Endothelial cell of umbilical vein (primary cell): ENCODE results near the gene CD81. TPM values are rescaled to one million over a fixed set of nuclear protein-coding genes. Genes with fewer than 3 reads are reported as not detected.

ENCODE experiments used
- BruUV-seq: library from RNA; stranded (reverse); fragments of 400-500 nt; replicated peaks from 2 replicates; lab custom pipeline; 2021; lab: Mats Ljungman, UMichigan
- CTCF ChIA-PET: fragments of 300-600, 350-600 bp; sonication (Branson Sonifier 250); formaldehyde crosslinking; loops from one replicate; lab custom pipeline; 2021; ENCODE audit warnings: antibody characterized with exemption, inconsistent platforms; lab: Charles Lee
- POLR2A ChIA-PET: fragments of 300-600, 350-600 bp; sonication (Branson Sonifier 250); formaldehyde crosslinking; loops from one replicate; lab custom pipeline; 2021; ENCODE audit warnings: antibody characterized with exemption, inconsistent platforms; lab: Charles Lee
- DNase-seq: peaks from one replicate; pipeline ENCODE4 v3.0.0-alpha.2; 2011; ENCODE audit warnings: low read depth, low spot score
- FAIRE-seq: peaks from 2 replicates; lab custom pipeline; 2011; peaks lifted over from hg19 to GRCh38; lab: Jason Lieb, UNC
- H2AFZ ChIP-seq: 2 replicates; pipeline ENCODE4 v1.6.0; 2012; ENCODE audit warnings: low read depth, low read length, control low read depth, inconsistent platforms
- H3K27ac ChIP-seq: 2 replicates; pipeline ENCODE4 v1.5.1; 2011; ENCODE audit warnings: low read depth, mild to moderate bottlenecking, control low read depth, low read length, moderate library complexity; ENCODE audit not compliant: insufficient read depth
- H3K27me3 ChIP-seq, 2 experiments: 2 replicates each; pipeline versions ENCODE4 v1.6.0 to v1.6.1; 2011; ENCODE audit warnings: low read length in 2 of 2, mixed read lengths in 1 of 2; ENCODE audit not compliant: control insufficient read depth in 2 of 2, insufficient read depth in 2 of 2
- H3K36me3 ChIP-seq, 2 experiments: 2 replicates in 1 of 2; 3 replicates in 1 of 2; pipeline ENCODE4 v1.5.1; 2011; ENCODE audit warnings: low read length in 2 of 2, mild to moderate bottlenecking in 1 of 2, moderate library complexity in 1 of 2; ENCODE audit not compliant: control insufficient read depth in 2 of 2, insufficient read depth in 2 of 2; ENCODE audit errors: extremely low read depth in 1 of 2
- H3K4me1 ChIP-seq: 3 replicates; pipeline ENCODE4 v1.5.1; 2011; ENCODE audit warnings: mild to moderate bottlenecking, low read length; ENCODE audit not compliant: control insufficient read depth, insufficient read depth; ENCODE audit errors: extremely low read depth
- H3K4me2 ChIP-seq: 2 replicates; pipeline ENCODE4 v1.6.1; 2011; ENCODE audit warnings: low read length, control low read depth, mixed read lengths; ENCODE audit not compliant: insufficient read depth
- H3K4me3 ChIP-seq, 3 experiments: fragments of 200-600 bp in 1 of 3; sonication (generic), shearing (Covaris generic) in 1 of 3; replicated peaks in 1 of 3; 2 replicates each; pipeline ENCODE4 v1.5.1; 2011 to 2016; ENCODE audit warnings: control low read depth in 3 of 3, low read length in 3 of 3, mild to moderate bottlenecking in 2 of 3, inconsistent platforms in 1 of 3, low read depth in 1 of 3, moderate library complexity in 1 of 3; ENCODE audit not compliant: insufficient read depth in 1 of 3
- H3K79me2 ChIP-seq: 2 replicates; pipeline ENCODE4 v1.6.0; 2012; ENCODE audit warnings: low read length, inconsistent platforms; ENCODE audit not compliant: control insufficient read depth, insufficient read depth
- H3K9ac ChIP-seq: replicated peaks from 2 replicates; pipeline ENCODE3; 2011; ENCODE audit warnings: low read length, control low read depth; ENCODE audit not compliant: insufficient read depth; ENCODE audit errors: extremely low read depth
- H3K9me1 ChIP-seq: replicated peaks from 3 replicates; pipeline ENCODE4 v1.6.0; 2011; ENCODE audit warnings: mild to moderate bottlenecking, low read length; ENCODE audit not compliant: control insufficient read depth, insufficient read depth; ENCODE audit errors: extremely low read depth
- H3K9me3 ChIP-seq: replicated peaks from 2 replicates; pipeline ENCODE4 v1.5.1; 2012; ENCODE audit warnings: low read length, inconsistent platforms; ENCODE audit not compliant: control insufficient read depth, insufficient read depth
- H4K20me1 ChIP-seq: replicated peaks from 2 replicates; pipeline ENCODE3; 2011; ENCODE audit warnings: mild to moderate bottlenecking, low read length; ENCODE audit not compliant: control insufficient read depth, insufficient read depth; ENCODE audit errors: extremely low read depth
- CTCF ChIP-seq, 2 donors: IDR thresholded peaks; 1 replicate in 1 of 2; 2 replicates in 1 of 2; pipeline ENCODE4 v1.5.1; 2011; ENCODE audit warnings: low read length in 2 of 2, mild to moderate bottlenecking in 2 of 2, moderate library complexity in 2 of 2, control low read depth in 1 of 2, inconsistent platforms in 1 of 2, low read depth in 1 of 2; ENCODE audit not compliant: insufficient read depth in 1 of 2; ENCODE audit errors: extremely low read depth in 1 of 2
- EZH2 ChIP-seq: IDR thresholded peaks from 2 replicates; pipeline ENCODE4 v1.6.1; 2012; ENCODE audit warnings: borderline replicate concordance, low read depth, mild to moderate bottlenecking, moderate library complexity, low read length, inconsistent platforms; ENCODE audit not compliant: severe bottlenecking
- FOS ChIP-seq: IDR thresholded peaks from 2 replicates; pipeline ENCODE4 v1.6.1; 2011; ENCODE audit warnings: mild to moderate bottlenecking, low read length, moderate library complexity, borderline replicate concordance; ENCODE audit not compliant: insufficient read depth
- GATA2 ChIP-seq: IDR thresholded peaks from 2 replicates; pipeline ENCODE4 v1.7.0; 2011; ENCODE audit warnings: low read depth, mild to moderate bottlenecking, moderate library complexity, mixed read lengths, low read length; ENCODE audit not compliant: insufficient read length, insufficient read depth
- JUN ChIP-seq: IDR thresholded peaks from 2 replicates; pipeline ENCODE4 v1.6.1; 2011; ENCODE audit warnings: borderline replicate concordance, low read depth; ENCODE audit not compliant: insufficient read length, insufficient read depth
- MAX ChIP-seq: IDR thresholded peaks from 2 replicates; pipeline ENCODE4 v1.6.1; 2011; ENCODE audit not compliant: insufficient read depth, insufficient read length
- MYC ChIP-seq: IDR thresholded peaks from one replicate; pipeline ENCODE4 v1.6.1; 2011; ENCODE audit warnings: mild to moderate bottlenecking, low read depth, low read length
- POLR2A ChIP-seq: IDR thresholded peaks from 2 replicates; pipeline ENCODE4 v1.6.1; 2012; ENCODE audit warnings: low read depth, mild to moderate bottlenecking, control low read depth, low read length
- POLR2AphosphoS5 ChIP-seq: IDR thresholded peaks from 2 replicates; pipeline ENCODE4 v1.6.1; 2012; ENCODE audit warnings: low read depth, mild to moderate bottlenecking, control low read depth, low read length, moderate library complexity; ENCODE audit not compliant: insufficient read depth
- dilution Hi-C: fragments of 300-500 bp; cut with MboI; formaldehyde crosslinking; loops from one replicate; pipeline ENCODE4 v1.15.0; 2019; ENCODE audit warnings: low sequenced_read_pairs; ENCODE audit not compliant: extremely low pct_ligation_motif_present
- intact Hi-C: fragments of 100-400 bp; cut with micrococcal nuclease; formaldehyde crosslinking; loops from one replicate; pipeline ENCODE4 v1.10.0; 2022
- polyA plus RNA-seq, 4 experiments: library from polyadenylated mRNA; depleted of rRNA in 3 of 4; stranded (reverse) in 3 of 4; unstranded in 1 of 4; fragments of >200 nt; gene quantifications; 2 replicates each; pipeline versions ENCODE4 v1.2.1 to v1.2.3, GENCODE V29; 2011 to 2012; ENCODE audit warnings: missing spikeins in 1 of 4
- total RNA-seq: library from RNA; stranded (reverse); gene quantifications from 2 replicates; pipeline ENCODE4 v1.2.3, GENCODE V29; 2021

The CD81 gene
- total and polyA plus RNA-seq, 2 donors (not counting 3 experiments of a cell fraction or from before 2014, with no cell fraction given): 409 to 802 TPM

- Histone ChIP-seq H3K79me2 (peaks cover 73% of the 10 kb centered on the region), H3K9me1 (no peaks in the 10 kb centered on the region), H3K9me3 (no peaks in the 10 kb centered on the region), H3K9ac (no peak overlapping the region), H3K27ac (no peak overlapping the region), H2AFZ (no peak overlapping the region), H3K36me3 (peaks cover 2 to 31% of the 10 kb centered on the region in 2 experiments), H3K4me1 (peaks cover 9% of the 10 kb centered on the region), H3K4me3 (no peak overlapping the region), H3K27me3 (no peaks in the 10 kb centered on the region), H3K4me2 (no peak overlapping the region), H4K20me1 (peaks cover 2% of the 10 kb centered on the region)
- ChIA-PET POLR2A (no interaction called here), CTCF (no interaction called here)
- dilution Hi-C loops: no loop called here
- no peak for TF ChIP-seq MYC
- no peak for TF ChIP-seq POLR2AphosphoS5
- no peak for TF ChIP-seq POLR2A
- TF ChIP-seq CTCF (IDR thresholded peaks at IDR 0.05; ENCODE audit: extremely low read depth in 1 of 2, insufficient read depth in 1 of 2, low read depth in 1 of 2, low read length in 2 of 2): no peak
- TF ChIP-seq EZH2: no peak
- no peak for TF ChIP-seq MAX
- TF ChIP-seq GATA2: no peak
- TF ChIP-seq FOS: no peak
- TF ChIP-seq JUN: no peak
- FAIRE-seq: no peak
- no peak for DNase-seq
- no TSS peak for BruUV-seq
- intact Hi-C loops: no loop called here
Observed at GRCh38 chr11:2390725-2391151, 13.6 kb downstream of the CD81 start.
